GM19397 (cell line): ENCODE measurements around the gene KLC1.
A peak's percentile ranks its signal among the peaks of the same experiment; 100 is the strongest.

Experiments used
- ATAC-seq: cut with Tn5 transposase; IDR thresholded peaks from one replicate; pipeline ENCODE4 v1.9.1; 2021; ENCODE audit warnings: mild to moderate bottlenecking, moderate library complexity; ENCODE audit not compliant: unreplicated experiment

The KLC1 gene

GRCh38 chr14:103716091-103716801 lies 87.2 kb downstream of the KLC1 start:
- peak; percentile 3 for ATAC-seq

- ATAC-seq, result no peak
These were observed 87.9 kb downstream of the KLC1 start for GRCh38 chr14:103716899-103717411.

GRCh38 chr14:103718572-103718971 lies 89.6 kb downstream of the KLC1 start:
- ATAC-seq, result no peak

GRCh38 chr14:103719751-103720150 lies 90.7 kb downstream of the KLC1 start:
- ATAC-seq, result no peak

GRCh38 chr14:103721334-103722120 lies 92.5 kb downstream of the KLC1 start:
- no peak for ATAC-seq

- no peak for ATAC-seq
These were observed 94.7 kb downstream of the KLC1 start for GRCh38 chr14:103723748-103724081.

- ATAC-seq, result no peak
These were observed 95.1 kb downstream of the KLC1 start for GRCh38 chr14:103724116-103724515.

- no peak for ATAC-seq
These were observed 96.1 kb downstream of the KLC1 start for GRCh38 chr14:103725001-103725682.

GRCh38 chr14:103725739-103726395 lies 96.9 kb downstream of the KLC1 start:
- ATAC-seq, result no peak

GRCh38 chr14:103726474-103726873 lies 97.5 kb downstream of the KLC1 start:
- no peak for ATAC-seq

- no peak for ATAC-seq
These were observed 98.4 kb downstream of the KLC1 start for GRCh38 chr14:103727313-103727980.

GRCh38 chr14:103728141-103728540 lies 99.1 kb downstream of the KLC1 start:
- no peak for ATAC-seq

GRCh38 chr14:103728721-103729120 lies 99.7 kb downstream of the KLC1 start:
- no peak for ATAC-seq

GRCh38 chr14:103729496-103730448 lies 100.8 kb downstream of the KLC1 start:
- no peak for ATAC-seq

- no peak for ATAC-seq
These were observed 101.6 kb downstream of the KLC1 start for GRCh38 chr14:103730490-103731035.

- ATAC-seq, result no peak
These were observed 102.5 kb downstream of the KLC1 start for GRCh38 chr14:103731481-103731880.

GRCh38 chr14:103731916-103732867 lies 103.2 kb downstream of the KLC1 start:
- no peak for ATAC-seq
